HEK293T (cell line): ENCODE data around the gene SMIM1.

Experiments
- CTCF ChIA-PET: fragments of 350-600 bp; formaldehyde crosslinking; extraction: SDS; loops from one replicate; lab custom pipeline; 2021; ENCODE audit warnings: antibody characterized with exemption, inconsistent platforms; lab: Yijun Ruan, JAX
- POLR2A ChIA-PET: fragments of 350-600 bp; formaldehyde crosslinking; extraction: SDS; loops from one replicate; lab custom pipeline; 2020; ENCODE audit warnings: antibody characterized with exemption, inconsistent platforms; lab: Yijun Ruan, JAX
- DNase-seq: peaks from one replicate; pipeline ENCODE4 v3.0.0; 2012; ENCODE audit warnings: mixed read lengths; ENCODE audit errors: extremely low spot score
- ARNT ChIP-seq: fragments of 450-650 bp; IDR thresholded peaks from 2 replicates; pipeline ENCODE4 v1.6.1; 2017; ENCODE audit warnings: mild to moderate bottlenecking
- BHLHE40 ChIP-seq: fragments of 450-650 bp; IDR thresholded peaks from 2 replicates; pipeline ENCODE4 v1.6.1; 2016; ENCODE audit warnings: mild to moderate bottlenecking, moderate library complexity, borderline replicate concordance
- CTBP1 ChIP-seq: fragments of 450-650 bp; IDR thresholded peaks from 2 replicates; pipeline ENCODE4 v1.6.1; 2016; ENCODE audit warnings: borderline replicate concordance
- ELF4 ChIP-seq: fragments of 450-650 bp; IDR thresholded peaks from 2 replicates; pipeline ENCODE4 v1.6.1; 2017; ENCODE audit warnings: antibody characterized with exemption
- FOXA1 ChIP-seq: fragments of 450-650 bp; IDR thresholded peaks from 2 replicates; pipeline ENCODE4 v1.6.1; 2016; ENCODE audit warnings: mild to moderate bottlenecking
- FOXK2 ChIP-seq: fragments of 450-650 bp; IDR thresholded peaks from 2 replicates; pipeline ENCODE4 v1.6.1; 2016; ENCODE audit warnings: mild to moderate bottlenecking
- FOXM1 ChIP-seq: fragments of 450-650 bp; IDR thresholded peaks from 2 replicates; pipeline ENCODE4 v1.6.1; 2017; ENCODE audit warnings: mild to moderate bottlenecking, borderline replicate concordance
- HDGF ChIP-seq: fragments of 450-650 bp; IDR thresholded peaks from 2 replicates; pipeline ENCODE4 v1.6.1; 2017; ENCODE audit warnings: antibody characterized with exemption, borderline replicate concordance
- L3MBTL2 ChIP-seq: fragments of 450-650 bp; conservative IDR thresholded peaks from 2 replicates; pipeline ENCODE4 v1.6.1; 2016; ENCODE audit warnings: mild to moderate bottlenecking
- LEF1 ChIP-seq: fragments of 450-650 bp; IDR thresholded peaks from 2 replicates; pipeline ENCODE4 v1.6.1; 2017; ENCODE audit warnings: mild to moderate bottlenecking, borderline replicate concordance
- NFRKB ChIP-seq: fragments of 450-650 bp; IDR thresholded peaks from 2 replicates; pipeline ENCODE4 v1.6.1; 2016; ENCODE audit warnings: mild to moderate bottlenecking, moderate library complexity
- PKNOX1 ChIP-seq: fragments of 450-650 bp; IDR thresholded peaks from 2 replicates; pipeline ENCODE4 v1.6.1; 2016
- SP1 ChIP-seq: fragments of 450-650 bp; IDR thresholded peaks from 2 replicates; pipeline ENCODE4 v1.6.1; 2017
- SUZ12 ChIP-seq: fragments of 450-650 bp; IDR thresholded peaks from 2 replicates; pipeline ENCODE4 v1.6.1; 2016; ENCODE audit warnings: mild to moderate bottlenecking
- TARDBP ChIP-seq: fragments of 450-650 bp; IDR thresholded peaks from 2 replicates; pipeline ENCODE4 v1.6.1; 2016
- ZNF384 ChIP-seq: fragments of 450-650 bp; IDR thresholded peaks from 2 replicates; pipeline ENCODE4 v1.6.1; 2016

The SMIM1 gene

GRCh38 chr1:3762873-3763228 lies 9.7 kb upstream of the SMIM1 start:
- POLR2A ChIA-PET = no interaction called here
- DNase-seq = no peak
- CTCF ChIA-PET = no interaction called here
- no peak for TF ChIP-seq ELF4
- no peak for TF ChIP-seq FOXA1
- no peak for TF ChIP-seq NFRKB
- TF ChIP-seq HDGF = no peak
- no peak for TF ChIP-seq TARDBP
- no peak for TF ChIP-seq FOXM1
- TF ChIP-seq L3MBTL2 = no peak
- no peak for TF ChIP-seq ZNF384
- TF ChIP-seq CTBP1 = no peak
- no peak for TF ChIP-seq ARNT
- TF ChIP-seq LEF1 = no peak

GRCh38 chr1:3763351-3764125 lies 9.0 kb upstream of the SMIM1 start:
- no peak for TF ChIP-seq NFRKB
- no peak for TF ChIP-seq L3MBTL2
- TF ChIP-seq BHLHE40 = no peak
- no peak for TF ChIP-seq ZNF384
- no peak for TF ChIP-seq ELF4
- TF ChIP-seq CTBP1 = no peak
- no peak for TF ChIP-seq LEF1
- TF ChIP-seq SP1 = no peak
- DNase-seq = no peak
- CTCF ChIA-PET = no interaction called here
- POLR2A ChIA-PET = no interaction called here

- ChIA-PET POLR2A (interaction anchor here (1.1 kb wide), 1 partner anchor 12 kb away, joined by 4 read pairs; no protein-coding TSS in a partner anchor), CTCF (interaction anchor here (0.6 to 0.7 kb wide), 2 partner anchors 30 to 1895 kb away, joined by 3 read pairs; no protein-coding TSS in a partner anchor)
- no peak for TF ChIP-seq ARNT
- TF ChIP-seq ELF4 = no peak
- no peak for TF ChIP-seq FOXA1
- TF ChIP-seq SP1 = no peak
- TF ChIP-seq CTBP1 = no peak
- no peak for TF ChIP-seq TARDBP
- TF ChIP-seq ZNF384 = no peak
- TF ChIP-seq BHLHE40 = no peak
- no peak for TF ChIP-seq HDGF
- no peak for TF ChIP-seq PKNOX1
- TF ChIP-seq NFRKB = no peak
- no peak for TF ChIP-seq SUZ12
- no peak for TF ChIP-seq LEF1
- TF ChIP-seq FOXM1 = no peak
- no peak for TF ChIP-seq L3MBTL2
- TF ChIP-seq FOXK2 = no peak
These were observed 5.1 kb upstream of the SMIM1 start for GRCh38 chr1:3767328-3767925.

GRCh38 chr1:3768811-3769390 lies 3.6 kb upstream of the SMIM1 start:
- POLR2A ChIA-PET = interaction anchor here (3.0 kb wide), 1 partner anchor 27 kb away, joined by 11 read pairs; the partner anchor contains the start of gene LRRC47

More at GRCh38 chr1:3767328-3767925, 5.1 kb upstream of the SMIM1 start:
- DNase-seq = no peak

More at GRCh38 chr1:3768811-3769390, 3.6 kb upstream of the SMIM1 start:
- DNase-seq = no peak
- TF ChIP-seq ARNT (no peak), SP1 (no peak), ELF4 (no peak), HDGF (no peak), FOXK2 (no peak), CTBP1 (no peak), BHLHE40 (no peak), PKNOX1 (no peak), L3MBTL2 (no peak), FOXM1 (no peak), SUZ12 (no peak), LEF1 (no peak), FOXA1 (no peak), ZNF384 (no peak), NFRKB (no peak), TARDBP (no peak)
- CTCF ChIA-PET = interaction anchor here (0.5 kb wide), 1 partner anchor 241 kb away, joined by 5 read pairs; no protein-coding TSS in a partner anchor
